Mucosa of descending colon (tissue), 3 donors: ENCODE measurements around the gene UCK2. TPM values are rescaled to one million over a fixed set of nuclear protein-coding genes. Genes with fewer than 3 reads are reported as not detected.

ENCODE experiments used
- ATAC-seq: fragments of 200-7000 bp; cut with Tn5 transposase; one replicate; pipeline ENCODE4 v1.9.1; 2020; ENCODE audit warnings: mild to moderate bottlenecking, moderate library complexity
- DNase-seq, 3 donors: peaks; one replicate each; pipeline ENCODE4 v3.0.0-alpha.2; 2020
- H3K36me3 ChIP-seq: fragments of 200-600 bp; one replicate; pipeline ENCODE4 v1.8.0; 2021; ENCODE audit warnings: low read depth, mild to moderate bottlenecking
- H3K4me1 ChIP-seq: fragments of 200-600 bp; one replicate; pipeline ENCODE4 v1.8.0; 2021; ENCODE audit warnings: low read depth, mild to moderate bottlenecking
- H3K4me3 ChIP-seq: fragments of 200-600 bp; one replicate; pipeline ENCODE4 v1.8.0; 2021; ENCODE audit warnings: mild to moderate bottlenecking
- H3K9me3 ChIP-seq: fragments of 200-600 bp; one replicate; pipeline ENCODE4 v1.8.0; 2021; ENCODE audit warnings: mild to moderate bottlenecking
- intact Hi-C, 2 donors: fragments of 100-400 bp; cut with DNase I in 1 of 2; cut with micrococcal nuclease in 1 of 2; formaldehyde crosslinking; loops; one replicate each; pipeline versions ENCODE4 v1.11.0 to v1.11.1; 2022; cut with DNase I, micrococcal nuclease
- total RNA-seq, 3 donors: library from RNA; stranded (reverse); fragmentation: NEBNext Ultra II Directional in 2 of 3; extraction: Animal tissue kit (Norgen Biotek cat#: 25700) in 2 of 3; gene quantifications; one replicate each; pipeline versions ENCODE4 v1.2.1 to v1.2.4, GENCODE V29; 2021 to 2023
- TF ChIP-seq, protein P1 (sequence below): fragments of 200-600 bp; IDR thresholded peaks from one replicate; pipeline ENCODE4 v1.8.0; 2022; ENCODE audit warnings: antibody characterized with exemption, mild to moderate bottlenecking
- donor health status: DM: no; HTN: no; CAD: no; lungs with moderate emphysema.
- donor health status: DM: no; HTN: no; CAD: no.
- donor health status: DM: no; HTN: yes; CAD: no.

The UCK2 gene
- total RNA-seq, 3 donors from 2014 or later: 41.6 to 86.5 (median 51.8) TPM

DNA sequence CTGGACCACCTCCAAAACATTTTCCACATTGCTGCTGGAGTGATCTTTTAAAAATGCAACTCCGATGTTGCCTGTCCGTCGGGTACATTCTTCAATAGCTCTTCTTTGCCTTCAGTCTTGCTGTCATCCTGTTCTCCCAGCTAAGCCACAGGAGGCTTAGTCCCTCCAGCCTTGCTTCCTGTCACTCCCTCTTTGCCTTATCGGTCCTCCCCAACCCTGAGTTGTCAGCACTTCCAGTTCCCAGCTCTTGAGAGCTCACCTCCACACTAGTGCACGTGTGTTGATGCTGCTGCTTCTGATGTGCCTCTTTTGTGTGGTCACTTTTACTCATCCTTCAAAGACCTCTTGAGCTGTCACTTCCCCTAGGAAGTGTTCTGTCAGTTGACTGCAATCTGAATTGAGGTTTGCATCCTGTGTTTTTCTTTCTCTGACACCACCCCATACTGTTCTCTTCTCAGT lies 15.3 kb downstream of the UCK2 start:
- DNase-seq: no peak
- peak; percentile 88 for ATAC-seq
- H3K4me3 ChIP-seq: no peak overlapping the region
- H3K9me3 ChIP-seq: no peaks in the 10 kb centered on the region
- H3K36me3 ChIP-seq: no peaks in the 10 kb centered on the region
- intact Hi-C loops: no loop called here
- TF ChIP-seq, protein P1, sequence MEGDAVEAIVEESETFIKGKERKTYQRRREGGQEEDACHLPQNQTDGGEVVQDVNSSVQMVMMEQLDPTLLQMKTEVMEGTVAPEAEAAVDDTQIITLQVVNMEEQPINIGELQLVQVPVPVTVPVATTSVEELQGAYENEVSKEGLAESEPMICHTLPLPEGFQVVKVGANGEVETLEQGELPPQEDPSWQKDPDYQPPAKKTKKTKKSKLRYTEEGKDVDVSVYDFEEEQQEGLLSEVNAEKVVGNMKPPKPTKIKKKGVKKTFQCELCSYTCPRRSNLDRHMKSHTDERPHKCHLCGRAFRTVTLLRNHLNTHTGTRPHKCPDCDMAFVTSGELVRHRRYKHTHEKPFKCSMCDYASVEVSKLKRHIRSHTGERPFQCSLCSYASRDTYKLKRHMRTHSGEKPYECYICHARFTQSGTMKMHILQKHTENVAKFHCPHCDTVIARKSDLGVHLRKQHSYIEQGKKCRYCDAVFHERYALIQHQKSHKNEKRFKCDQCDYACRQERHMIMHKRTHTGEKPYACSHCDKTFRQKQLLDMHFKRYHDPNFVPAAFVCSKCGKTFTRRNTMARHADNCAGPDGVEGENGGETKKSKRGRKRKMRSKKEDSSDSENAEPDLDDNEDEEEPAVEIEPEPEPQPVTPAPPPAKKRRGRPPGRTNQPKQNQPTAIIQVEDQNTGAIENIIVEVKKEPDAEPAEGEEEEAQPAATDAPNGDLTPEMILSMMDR: no peak
- peaks cover 16% of the 10 kb centered on the region for H3K4me1 ChIP-seq

DNA sequence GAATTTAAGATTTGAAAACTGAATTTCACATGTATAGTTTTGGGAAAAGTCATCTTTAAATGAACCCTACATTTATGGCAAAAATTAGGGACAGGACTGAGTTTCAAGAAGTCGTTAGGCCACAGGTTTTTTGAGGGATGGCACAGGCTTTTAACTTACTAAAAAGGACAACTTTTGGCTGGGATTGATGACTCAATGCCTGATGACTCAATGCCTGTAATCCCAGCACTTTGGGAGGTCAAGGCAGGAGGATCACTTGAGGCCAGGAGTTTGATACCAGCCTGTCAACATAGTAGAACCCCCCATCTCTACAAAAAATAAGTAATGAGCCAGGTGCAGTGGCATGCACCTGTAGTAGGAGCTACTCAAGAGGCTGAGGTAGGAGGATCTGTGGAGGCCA lies 15.9 kb downstream of the UCK2 start:
- H3K36me3 ChIP-seq: no peaks in the 10 kb centered on the region
- no peak overlapping the region for H3K4me3 ChIP-seq
- no peak for DNase-seq
- H3K9me3 ChIP-seq: no peaks in the 10 kb centered on the region
- no peak for ATAC-seq
- TF ChIP-seq, protein P1: no peak
- peaks cover 16% of the 10 kb centered on the region for H3K4me1 ChIP-seq
- intact Hi-C loops: no loop called here

DNA sequence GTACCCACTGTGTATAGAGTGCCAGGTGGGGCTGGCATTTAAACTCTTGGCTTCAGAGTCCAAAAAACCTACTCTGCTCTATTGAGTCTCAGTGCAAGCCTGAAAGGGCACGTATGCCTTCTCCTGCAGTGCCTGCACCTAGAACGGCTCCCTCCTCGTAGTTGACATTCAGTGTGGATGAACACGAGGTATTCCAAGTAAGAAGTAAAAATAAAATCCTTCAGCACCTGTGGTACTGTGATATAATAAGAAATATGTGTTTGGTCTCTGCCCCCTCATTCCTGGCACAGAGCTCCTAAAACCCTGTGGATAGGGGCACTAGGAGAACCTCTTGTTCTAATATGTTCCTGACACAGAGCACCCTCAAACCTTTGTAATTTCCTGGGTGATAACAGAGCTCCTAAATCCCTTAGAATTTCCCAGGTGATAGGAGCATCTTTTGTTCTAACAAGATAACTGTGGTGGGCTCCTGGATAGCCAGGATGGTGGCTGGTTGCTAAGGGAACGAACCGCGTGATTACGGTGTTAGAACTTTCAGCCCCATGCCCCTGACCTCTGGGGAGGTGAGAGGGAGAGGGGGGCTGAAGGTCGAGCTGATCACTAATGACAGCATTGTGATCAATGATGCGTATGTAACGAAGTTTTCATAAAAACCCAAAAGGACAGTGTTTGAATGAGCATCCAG lies 16.8 kb downstream of the UCK2 start:
- DNase-seq (no peak), ATAC-seq (no peak)
- TF ChIP-seq, protein P1: no peak
- no peaks in the 10 kb centered on the region for H3K9me3 ChIP-seq
- H3K4me3 ChIP-seq: no peak overlapping the region
- H3K36me3 ChIP-seq: no peaks in the 10 kb centered on the region
- intact Hi-C loops: no loop called here
- peaks cover 21% of the 10 kb centered on the region for H3K4me1 ChIP-seq

DNA sequence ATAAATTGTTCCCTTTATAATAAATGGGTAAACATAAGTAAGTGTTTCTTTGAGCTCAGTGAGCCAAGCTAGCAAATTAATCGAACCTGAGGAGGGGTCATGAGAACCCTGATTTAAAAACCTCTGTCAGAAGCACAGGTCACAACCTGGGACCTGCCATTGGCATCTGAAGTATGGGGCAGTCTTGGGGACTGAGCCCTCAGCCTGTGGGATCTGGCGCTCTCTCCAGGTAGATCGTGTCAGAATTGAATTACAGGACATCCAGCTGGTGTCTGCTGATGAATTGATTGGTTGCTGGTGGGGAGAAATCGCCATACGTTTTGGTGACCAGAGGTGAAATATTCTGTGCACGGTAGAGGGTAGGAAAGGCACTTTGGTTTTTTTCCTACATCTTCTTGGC lies 17.5 kb downstream of the UCK2 start:
- Histone ChIP-seq H3K36me3 (no peaks in the 10 kb centered on the region), H3K9me3 (no peaks in the 10 kb centered on the region), H3K4me1 (peaks cover 26% of the 10 kb centered on the region), H3K4me3 (no peak overlapping the region)
- TF ChIP-seq, protein P1: no peak
- DNase-seq (no peak), ATAC-seq (no peak)
- intact Hi-C loops: no loop called here

DNA sequence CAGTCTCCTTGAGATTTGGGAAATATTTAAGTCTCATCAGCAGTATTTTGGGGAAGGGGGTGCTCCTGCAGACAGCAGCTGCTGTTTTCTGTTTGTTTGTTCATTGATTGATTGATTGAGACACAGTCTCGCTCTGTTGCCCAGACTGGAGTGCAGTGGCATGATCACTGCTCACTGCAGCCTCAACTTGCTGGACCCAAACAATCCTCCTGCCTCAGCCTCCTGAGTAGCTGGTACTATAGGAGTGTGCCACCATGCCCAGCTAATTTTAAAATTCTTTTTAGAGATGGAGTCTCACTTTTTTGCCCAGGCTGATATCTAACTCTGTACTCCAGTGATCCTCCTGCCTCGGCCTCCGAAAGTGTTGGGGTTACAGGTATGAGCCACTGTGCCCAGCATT lies 18.2 kb downstream of the UCK2 start:
- H3K9me3 ChIP-seq: no peaks in the 10 kb centered on the region
- H3K4me3 ChIP-seq: no peak overlapping the region
- DNase-seq (no peak), ATAC-seq (no peak)
- TF ChIP-seq, protein P1: no peak
- intact Hi-C loops: no loop called here
- H3K4me1 ChIP-seq: peaks cover 26% of the 10 kb centered on the region
- H3K36me3 ChIP-seq: no peaks in the 10 kb centered on the region
